Measurements from ENCODE around the gene TXLNA.

DNA sequence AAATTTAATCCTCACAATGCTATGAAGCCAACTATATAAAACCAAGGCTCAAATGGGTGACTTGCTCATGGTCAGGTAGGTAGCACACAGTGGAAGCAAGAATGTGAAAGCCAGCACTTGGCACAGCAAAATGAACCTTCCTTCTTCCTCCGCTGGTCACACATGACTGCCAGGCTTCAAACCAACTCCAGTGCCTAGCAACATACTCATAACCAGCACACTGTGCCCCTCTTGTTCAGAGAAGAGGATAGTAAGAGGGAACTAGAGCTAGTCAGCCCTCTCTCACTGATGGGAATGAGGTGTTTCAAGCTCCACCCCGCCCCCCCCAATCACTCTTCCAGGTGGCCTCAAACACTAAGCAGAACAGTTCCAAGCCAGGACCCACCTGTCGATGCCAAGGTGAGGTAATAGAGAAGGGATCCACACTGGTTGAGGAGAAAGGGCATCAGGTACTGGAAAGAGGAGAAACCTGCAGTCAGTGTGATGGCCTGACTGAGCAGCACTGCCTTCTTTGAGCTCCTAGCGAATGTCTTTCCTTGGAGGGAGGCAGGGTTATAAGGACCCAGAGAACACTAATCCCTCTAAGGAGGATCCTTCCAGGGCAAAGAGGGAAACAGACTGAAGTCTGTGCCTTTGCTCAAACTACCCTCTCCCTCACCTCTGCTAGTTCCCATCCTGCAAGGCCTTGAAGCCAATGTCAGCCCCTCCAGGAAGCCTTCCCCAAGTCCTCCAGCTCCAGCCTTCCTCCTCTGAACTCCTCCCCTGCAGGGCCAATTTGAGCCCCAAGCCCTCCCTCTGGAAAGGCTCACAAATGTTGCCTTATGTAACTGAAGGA lies 41.5 kb downstream of the TXLNA start:
- TF ChIP-seq, protein P1, sequence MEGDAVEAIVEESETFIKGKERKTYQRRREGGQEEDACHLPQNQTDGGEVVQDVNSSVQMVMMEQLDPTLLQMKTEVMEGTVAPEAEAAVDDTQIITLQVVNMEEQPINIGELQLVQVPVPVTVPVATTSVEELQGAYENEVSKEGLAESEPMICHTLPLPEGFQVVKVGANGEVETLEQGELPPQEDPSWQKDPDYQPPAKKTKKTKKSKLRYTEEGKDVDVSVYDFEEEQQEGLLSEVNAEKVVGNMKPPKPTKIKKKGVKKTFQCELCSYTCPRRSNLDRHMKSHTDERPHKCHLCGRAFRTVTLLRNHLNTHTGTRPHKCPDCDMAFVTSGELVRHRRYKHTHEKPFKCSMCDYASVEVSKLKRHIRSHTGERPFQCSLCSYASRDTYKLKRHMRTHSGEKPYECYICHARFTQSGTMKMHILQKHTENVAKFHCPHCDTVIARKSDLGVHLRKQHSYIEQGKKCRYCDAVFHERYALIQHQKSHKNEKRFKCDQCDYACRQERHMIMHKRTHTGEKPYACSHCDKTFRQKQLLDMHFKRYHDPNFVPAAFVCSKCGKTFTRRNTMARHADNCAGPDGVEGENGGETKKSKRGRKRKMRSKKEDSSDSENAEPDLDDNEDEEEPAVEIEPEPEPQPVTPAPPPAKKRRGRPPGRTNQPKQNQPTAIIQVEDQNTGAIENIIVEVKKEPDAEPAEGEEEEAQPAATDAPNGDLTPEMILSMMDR (IDR thresholded peaks at IDR 0.05) = no peak
- TF ChIP-seq EZH2 (IDR thresholded peaks at IDR 0.05) = no peak
